Effector memory CD8-positive, alpha-beta T cell (primary cell): ENCODE results near the gene UBAC1.
"Not testable (repeated sequence)": the region's sequence is repeated elsewhere in the genome, so short reads cannot be mapped to it uniquely, and the experiment has no call there.

Source experiments
- ATAC-seq: fragments of 150-1000 bp; cut with Tn5 transposase; replicated peaks from 2 replicates; pipeline ENCODE4 v1.10.0; 2021; ENCODE audit warnings: mild to moderate bottlenecking, moderate library complexity
- DNase-seq, 3 experiments: peaks; one replicate each; pipeline ENCODE4 v3.0.0; 2021
- H3K27ac Mint-ChIP-seq, 2 donors: one replicate each; pipeline ENCODE4 v1.8.0; 2022; ENCODE audit warnings: mild to moderate bottlenecking in 2 of 2, mixed read lengths in 2 of 2, moderate library complexity in 2 of 2
- H3K27me3 Mint-ChIP-seq, 2 donors: one replicate each; pipeline ENCODE4 v1.8.0; 2022; ENCODE audit warnings: mixed read lengths in 2 of 2
- H3K36me3 Mint-ChIP-seq: one replicate; pipeline ENCODE4 v1.8.0; 2022; ENCODE audit warnings: mild to moderate bottlenecking, moderate library complexity, mixed read lengths; ENCODE audit not compliant: insufficient read depth
- H3K4me1 Mint-ChIP-seq, 2 donors: one replicate each; pipeline ENCODE4 v1.8.0; 2022; ENCODE audit warnings: low read depth in 2 of 2, mixed read lengths in 2 of 2
- H3K4me3 Mint-ChIP-seq, 2 donors: one replicate each; pipeline ENCODE4 v1.8.0; 2022; ENCODE audit warnings: mild to moderate bottlenecking in 2 of 2, mixed read lengths in 2 of 2, moderate library complexity in 2 of 2
- H3K9me3 Mint-ChIP-seq, 2 donors: one replicate each; pipeline ENCODE4 v1.8.0; 2022; ENCODE audit warnings: mixed read lengths in 2 of 2

UBAC1 gene

DNA sequence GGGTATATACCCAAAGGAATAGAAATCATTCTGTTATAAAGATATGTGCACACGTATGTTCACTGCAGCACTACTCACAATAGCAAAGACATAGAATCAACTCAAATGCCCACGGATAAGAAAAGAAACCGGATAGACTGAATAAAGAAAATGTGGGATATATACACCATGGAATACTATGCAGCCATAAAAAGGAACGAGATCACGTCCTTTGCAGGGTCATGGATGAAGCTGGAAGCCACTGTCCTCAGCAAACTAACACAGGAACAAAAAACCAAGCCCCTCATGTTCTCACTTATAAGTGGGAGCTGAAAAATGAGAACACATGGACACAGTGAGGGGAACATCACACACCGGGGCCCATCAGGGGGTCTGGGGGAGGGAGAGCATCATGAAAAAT, 17.6 kb downstream of the UBAC1 start:
- H3K27me3 Mint-ChIP-seq, H3K4me3 Mint-ChIP-seq, ATAC-seq, H3K9me3 Mint-ChIP-seq, H3K27ac Mint-ChIP-seq, DNase-seq, H3K4me1 Mint-ChIP-seq: not testable (repeated sequence)
- peaks cover 63% of the 10 kb centered on the region for H3K36me3 Mint-ChIP-seq

DNA sequence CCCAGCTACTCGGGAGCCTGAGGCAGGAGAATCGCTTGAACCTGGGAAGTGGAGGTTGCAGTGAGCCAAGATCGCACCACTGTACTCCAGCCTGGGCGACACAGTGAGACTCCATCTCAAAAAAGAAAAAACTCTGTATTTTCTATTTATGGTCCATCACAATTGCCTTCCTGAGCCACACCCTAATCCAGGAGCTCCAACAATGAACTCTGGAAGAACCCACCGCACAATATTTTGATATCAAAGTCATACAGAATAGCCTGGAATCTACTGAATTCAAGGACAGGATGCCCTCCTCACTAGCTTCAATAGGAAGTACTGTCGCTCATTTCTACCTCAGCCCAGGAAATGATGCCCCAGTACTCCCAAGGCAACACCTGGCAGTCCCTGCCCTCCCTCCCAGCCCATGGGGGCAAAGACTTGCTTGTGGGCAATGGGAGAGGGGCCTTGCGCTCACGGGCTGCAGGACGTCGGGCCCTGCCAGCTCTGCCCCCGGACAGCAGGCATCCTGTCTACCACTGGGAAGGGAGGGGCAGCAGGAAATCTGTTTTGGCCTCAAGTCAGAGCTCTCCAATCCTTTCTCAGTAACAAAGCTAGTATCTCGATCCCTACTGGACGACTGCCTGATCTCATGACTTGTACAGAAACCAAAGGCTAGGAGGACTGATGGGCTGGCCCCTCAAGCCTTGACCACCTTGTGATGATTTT, 19.7 kb downstream of the UBAC1 start:
- H3K9me3 Mint-ChIP-seq: peaks cover 0 to 3% of the 10 kb centered on the region in 2 donors
- ATAC-seq (no peak), DNase-seq (no peak)
- no peak overlapping the region for H3K27ac Mint-ChIP-seq
- H3K27me3 Mint-ChIP-seq: no peaks in the 10 kb centered on the region
- H3K4me1 Mint-ChIP-seq: peaks cover 7 to 11% of the 10 kb centered on the region in 2 donors
- no peak overlapping the region for H3K4me3 Mint-ChIP-seq
- peaks cover 65% of the 10 kb centered on the region for H3K36me3 Mint-ChIP-seq

- Mint-ChIP-seq H3K4me3 (peak overlapping the region; percentile 70 to 73), H3K27me3 (no peaks in the 10 kb centered on the region), H3K36me3 (peaks cover 67% of the 10 kb centered on the region), H3K4me1 (peaks cover 7 to 11% of the 10 kb centered on the region in 2 donors), H3K27ac (peak overlapping the region; percentile 96 to 99), H3K9me3 (peaks cover 0 to 3% of the 10 kb centered on the region in 2 donors)
- peak; percentile 90 for ATAC-seq
- peak; percentile 59 to 63 (median 61) for DNase-seq
Observed at GRCh38 chr9:135939351-135940265, 21.6 kb downstream of the UBAC1 start.

DNA sequence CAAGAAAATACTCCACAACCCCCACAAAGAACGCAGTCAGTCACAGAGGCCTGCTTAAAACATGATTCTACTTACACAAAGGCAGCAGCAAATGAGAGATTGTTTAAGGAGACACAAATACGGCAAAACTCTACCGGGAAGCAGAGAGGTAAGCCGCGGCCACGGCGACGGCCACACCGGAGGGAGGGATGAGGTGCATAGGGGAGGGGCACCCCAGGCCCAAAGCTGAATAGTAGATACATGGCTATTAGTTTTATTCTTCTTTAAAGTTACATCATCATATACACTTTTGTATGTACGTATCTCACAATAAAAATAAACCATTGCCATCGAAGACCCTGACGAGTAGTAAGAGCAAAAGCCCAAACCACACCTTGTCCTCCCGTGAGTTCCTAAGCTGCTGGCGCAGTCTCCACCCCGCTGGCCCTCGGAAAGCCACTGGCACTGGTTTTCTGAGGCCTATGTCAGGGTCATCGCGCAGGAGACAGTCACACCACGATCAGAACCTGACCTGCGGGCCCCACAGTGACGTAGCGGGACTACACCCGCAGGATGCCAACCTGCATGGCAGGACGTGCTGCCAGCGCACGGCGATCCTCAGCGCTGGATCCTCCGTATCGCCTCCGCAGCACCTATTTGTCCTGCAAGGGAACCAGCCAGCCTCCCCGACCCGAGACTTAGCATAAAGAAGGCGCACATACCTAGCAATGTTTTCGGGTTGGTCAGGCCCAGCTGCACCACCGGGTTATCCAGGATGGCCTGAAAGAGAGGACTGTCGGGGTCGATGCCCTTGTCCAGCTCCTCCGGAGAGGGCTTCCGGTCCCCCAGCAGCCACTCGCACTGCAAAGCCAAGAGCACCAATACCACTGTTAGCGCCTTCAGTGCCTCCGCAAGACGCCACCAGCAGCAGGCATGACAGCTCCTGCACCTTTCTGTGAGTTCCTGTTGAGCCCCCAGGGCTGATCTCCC, 23.4 kb downstream of the UBAC1 start:
- DNase-seq (no peak), ATAC-seq (no peak)
- Mint-ChIP-seq H3K27me3 (no peaks in the 10 kb centered on the region), H3K36me3 (peaks cover 68% of the 10 kb centered on the region), H3K4me1 (peaks cover 8 to 10% of the 10 kb centered on the region in 2 donors), H3K27ac (peak overlapping the region in 1 of 2 donors; percentile 81), H3K9me3 (peaks cover 0 to 3% of the 10 kb centered on the region in 2 donors), H3K4me3 (no peak overlapping the region)

DNA sequence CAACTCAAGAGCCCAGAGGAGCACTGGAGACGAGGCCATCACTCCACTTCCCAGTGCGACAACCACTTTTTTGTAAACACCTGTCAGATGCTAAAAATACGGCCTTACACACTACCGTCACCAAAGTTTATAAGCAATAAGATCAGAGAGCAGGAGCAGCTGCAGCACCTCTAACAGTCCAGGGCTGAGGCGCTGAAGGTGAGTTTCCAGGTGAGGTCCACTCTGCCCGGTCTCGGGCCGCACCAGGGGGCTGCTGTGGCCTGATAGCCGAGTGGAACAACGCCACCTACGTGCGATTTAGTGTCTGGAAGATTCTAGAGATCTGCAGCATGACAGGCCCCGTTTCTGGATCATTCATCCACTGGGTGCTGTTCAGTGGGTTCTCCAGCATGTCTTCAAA, 28.1 kb downstream of the UBAC1 start:
- H3K4me1 Mint-ChIP-seq: peaks cover 5 to 8% of the 10 kb centered on the region in 2 donors
- H3K27ac Mint-ChIP-seq: no peak overlapping the region
- no peaks in the 10 kb centered on the region for H3K27me3 Mint-ChIP-seq
- DNase-seq (no peak), ATAC-seq (no peak)
- H3K36me3 Mint-ChIP-seq: peaks cover 54% of the 10 kb centered on the region
- H3K9me3 Mint-ChIP-seq: no peaks in the 10 kb centered on the region
- H3K4me3 Mint-ChIP-seq: no peak overlapping the region

DNA sequence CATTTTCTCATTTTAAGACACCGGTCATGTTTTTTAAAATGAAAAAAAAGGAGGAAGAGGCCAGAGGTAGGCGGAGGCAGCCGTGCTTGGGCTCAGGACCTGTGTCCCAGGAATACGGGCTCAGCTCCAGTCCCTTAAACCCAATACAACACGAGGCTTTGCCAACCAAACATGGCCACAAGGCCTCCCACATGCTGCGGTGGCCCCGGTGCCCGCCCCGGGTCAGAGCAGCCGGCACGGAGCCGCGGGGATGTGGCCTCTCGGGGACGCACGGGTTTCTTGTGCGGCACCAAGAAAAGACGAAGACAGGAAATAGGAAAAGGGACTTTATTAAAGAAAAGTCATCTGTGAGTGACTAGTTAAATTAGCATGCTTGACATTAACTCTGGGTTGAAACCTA, 28.5 kb downstream of the UBAC1 start:
- Mint-ChIP-seq H3K4me1 (peaks cover 8% of the 10 kb centered on the region in 2 donors), H3K36me3 (peaks cover 50% of the 10 kb centered on the region), H3K27ac (no peak overlapping the region), H3K9me3 (no peaks in the 10 kb centered on the region), H3K4me3 (no peak overlapping the region), H3K27me3 (no peaks in the 10 kb centered on the region)
- ATAC-seq (no peak), DNase-seq (no peak)

- H3K36me3 Mint-ChIP-seq: peaks cover 40% of the 10 kb centered on the region
Observed at GRCh38 chr9:135931349-135931820, 29.8 kb downstream of the UBAC1 start.

DNA sequence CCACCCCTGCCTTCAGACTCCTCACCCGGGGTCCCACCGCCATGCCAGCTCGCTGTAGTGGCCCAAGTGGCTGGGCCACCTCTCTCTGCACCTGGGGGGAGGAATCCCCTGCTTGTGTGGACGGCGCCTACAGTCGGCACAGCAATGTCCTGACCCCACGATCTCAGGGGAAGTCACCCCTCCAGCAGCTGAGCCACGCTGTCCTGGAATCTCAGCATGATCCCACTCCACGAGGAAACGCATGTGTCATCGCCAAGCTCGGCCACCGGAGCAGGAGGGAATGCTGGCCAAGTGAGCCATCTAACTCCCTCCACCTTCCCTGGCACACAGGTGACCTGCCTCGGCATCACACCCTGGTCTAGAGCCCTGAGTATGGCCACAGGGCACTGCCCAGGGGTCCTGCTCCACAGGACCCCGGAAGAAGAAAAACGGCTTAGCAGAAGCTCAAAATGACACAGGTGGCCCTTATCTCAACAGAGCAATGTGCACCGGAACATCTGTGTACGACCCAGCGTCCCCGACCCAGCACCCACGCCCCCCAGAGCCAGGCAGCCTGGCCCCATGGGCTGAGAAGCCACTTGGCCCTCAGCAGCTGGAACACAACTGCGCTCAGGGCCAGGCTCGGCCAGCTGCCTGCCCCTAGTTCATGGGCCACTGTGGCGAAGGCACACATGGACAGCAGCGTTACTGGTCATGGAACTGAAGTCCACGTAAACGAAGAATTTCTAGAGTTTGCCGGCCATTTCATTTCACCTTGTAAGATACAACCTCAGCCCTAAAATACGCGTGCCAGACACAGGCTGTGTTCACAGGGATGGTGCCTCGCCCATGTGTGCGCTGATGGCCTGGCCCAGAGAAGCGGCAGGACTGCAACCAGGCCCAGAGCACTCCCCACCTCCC, 30.5 kb downstream of the UBAC1 start:
- H3K4me3 Mint-ChIP-seq: no peak overlapping the region
- ATAC-seq: no peak
- no peaks in the 10 kb centered on the region for H3K27me3 Mint-ChIP-seq
- H3K4me1 Mint-ChIP-seq: peaks cover 8% of the 10 kb centered on the region in 2 donors
- DNase-seq: no peak
- H3K36me3 Mint-ChIP-seq: peaks cover 33% of the 10 kb centered on the region
- H3K27ac Mint-ChIP-seq: no peak overlapping the region
- H3K9me3 Mint-ChIP-seq: no peaks in the 10 kb centered on the region

More at GRCh38 chr9:135931349-135931820, 29.8 kb downstream of the UBAC1 start:
- no peaks in the 10 kb centered on the region for H3K27me3 Mint-ChIP-seq
- H3K4me3 Mint-ChIP-seq: no peak overlapping the region
- H3K4me1 Mint-ChIP-seq: peaks cover 8% of the 10 kb centered on the region in 2 donors
- ATAC-seq (no peak), DNase-seq (no peak)
- no peak overlapping the region for H3K27ac Mint-ChIP-seq
- H3K9me3 Mint-ChIP-seq: no peaks in the 10 kb centered on the region

- no peaks in the 10 kb centered on the region for H3K9me3 Mint-ChIP-seq
- peaks cover 8 to 11% of the 10 kb centered on the region in 2 donors for H3K4me1 Mint-ChIP-seq
- H3K36me3 Mint-ChIP-seq: peaks cover 24% of the 10 kb centered on the region
- ATAC-seq (no peak), DNase-seq (no peak)
- no peak overlapping the region for H3K4me3 Mint-ChIP-seq
- H3K27me3 Mint-ChIP-seq: no peaks in the 10 kb centered on the region
- H3K27ac Mint-ChIP-seq: no peak overlapping the region
Observed at GRCh38 chr9:135929656-135930445, 31.3 kb downstream of the UBAC1 start.

- H3K9me3 Mint-ChIP-seq: no peaks in the 10 kb centered on the region
- peaks cover 21% of the 10 kb centered on the region for H3K36me3 Mint-ChIP-seq
- no peaks in the 10 kb centered on the region for H3K27me3 Mint-ChIP-seq
- H3K27ac Mint-ChIP-seq: no peak overlapping the region
- H3K4me1 Mint-ChIP-seq: peaks cover 8 to 11% of the 10 kb centered on the region in 2 donors
- no peak for DNase-seq
- no peak for ATAC-seq
- H3K4me3 Mint-ChIP-seq: no peak overlapping the region
Observed at GRCh38 chr9:135928731-135929655, 32.2 kb downstream of the UBAC1 start.
